ENCODE data around the gene CACNA2D4. TPM values are rescaled to one million over a fixed set of nuclear protein-coding genes. Genes with fewer than 3 reads are reported as not detected.

Gene CACNA2D4
- total and polyA plus RNA-seq, 2 of the 13 experiments (the other 11 are each of a cell fraction or from before 2014, with no cell fraction given): 14.2 to 136 TPM

DNA sequence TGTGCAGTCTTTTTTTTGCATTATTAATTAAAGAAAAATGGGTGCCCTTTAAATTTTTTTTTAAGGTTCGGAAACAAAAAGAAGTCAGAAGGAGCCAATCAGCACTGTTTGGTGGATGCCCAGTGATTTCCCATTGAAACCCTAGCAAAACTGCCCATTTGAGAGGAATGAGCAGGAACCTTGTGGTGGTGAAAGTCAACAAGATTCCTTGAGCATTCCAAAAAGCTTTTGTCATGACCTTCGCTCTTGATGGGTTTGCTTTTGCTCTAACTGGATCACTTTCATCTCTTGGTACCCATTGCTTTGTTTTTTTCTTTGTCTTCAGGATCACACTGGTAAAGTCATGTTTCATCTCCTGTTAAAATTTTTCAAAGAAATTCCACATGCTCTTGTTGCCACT is 173.5 kb downstream of the CACNA2D4 start (continued):
- TF ChIP-seq, protein P1, sequence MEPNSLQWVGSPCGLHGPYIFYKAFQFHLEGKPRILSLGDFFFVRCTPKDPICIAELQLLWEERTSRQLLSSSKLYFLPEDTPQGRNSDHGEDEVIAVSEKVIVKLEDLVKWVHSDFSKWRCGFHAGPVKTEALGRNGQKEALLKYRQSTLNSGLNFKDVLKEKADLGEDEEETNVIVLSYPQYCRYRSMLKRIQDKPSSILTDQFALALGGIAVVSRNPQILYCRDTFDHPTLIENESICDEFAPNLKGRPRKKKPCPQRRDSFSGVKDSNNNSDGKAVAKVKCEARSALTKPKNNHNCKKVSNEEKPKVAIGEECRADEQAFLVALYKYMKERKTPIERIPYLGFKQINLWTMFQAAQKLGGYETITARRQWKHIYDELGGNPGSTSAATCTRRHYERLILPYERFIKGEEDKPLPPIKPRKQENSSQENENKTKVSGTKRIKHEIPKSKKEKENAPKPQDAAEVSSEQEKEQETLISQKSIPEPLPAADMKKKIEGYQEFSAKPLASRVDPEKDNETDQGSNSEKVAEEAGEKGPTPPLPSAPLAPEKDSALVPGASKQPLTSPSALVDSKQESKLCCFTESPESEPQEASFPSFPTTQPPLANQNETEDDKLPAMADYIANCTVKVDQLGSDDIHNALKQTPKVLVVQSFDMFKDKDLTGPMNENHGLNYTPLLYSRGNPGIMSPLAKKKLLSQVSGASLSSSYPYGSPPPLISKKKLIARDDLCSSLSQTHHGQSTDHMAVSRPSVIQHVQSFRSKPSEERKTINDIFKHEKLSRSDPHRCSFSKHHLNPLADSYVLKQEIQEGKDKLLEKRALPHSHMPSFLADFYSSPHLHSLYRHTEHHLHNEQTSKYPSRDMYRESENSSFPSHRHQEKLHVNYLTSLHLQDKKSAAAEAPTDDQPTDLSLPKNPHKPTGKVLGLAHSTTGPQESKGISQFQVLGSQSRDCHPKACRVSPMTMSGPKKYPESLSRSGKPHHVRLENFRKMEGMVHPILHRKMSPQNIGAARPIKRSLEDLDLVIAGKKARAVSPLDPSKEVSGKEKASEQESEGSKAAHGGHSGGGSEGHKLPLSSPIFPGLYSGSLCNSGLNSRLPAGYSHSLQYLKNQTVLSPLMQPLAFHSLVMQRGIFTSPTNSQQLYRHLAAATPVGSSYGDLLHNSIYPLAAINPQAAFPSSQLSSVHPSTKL (CRISPR knock-in tag; IDR thresholded peaks at IDR 0.05): peak; percentile 91
- TF ChIP-seq RCOR2 (CRISPR knock-in tag; IDR thresholded peaks at IDR 0.05) (peak; percentile 85), ZBTB3 (CRISPR knock-in tag; IDR thresholded peaks at IDR 0.05; ENCODE audit: borderline replicate concordance, low read depth) (no peak), CCAR2 (optimal IDR thresholded peaks at IDR 0.05; ENCODE audit: low read depth, low read length) (no peak), NFYB (CRISPR knock-in tag; IDR thresholded peaks at IDR 0.05) (peak; percentile 50), SIX1 (CRISPR knock-in tag; IDR thresholded peaks at IDR 0.05; ENCODE audit: borderline replicate concordance) (peak; percentile 28; the same call in 1 of the 2 replicates), KDM1A (CRISPR knock-in tag; IDR thresholded peaks at IDR 0.05) (peak; percentile 68; the same call in 1 of the 2 replicates), ZNF614 (CRISPR knock-in tag; IDR thresholded peaks at IDR 0.05; ENCODE audit: borderline replicate concordance) (peak; percentile 45; the same call in 1 of the 2 replicates), RBM22 (optimal IDR thresholded peaks at IDR 0.05; ENCODE audit: low read length) (peak; percentile 21), HES4 (CRISPR knock-in tag; IDR thresholded peaks at IDR 0.05; ENCODE audit: borderline replicate concordance) (no peak), TCF7L2 (IDR thresholded peaks at IDR 0.05; ENCODE audit: low read depth, low read length) (no peak), ZNF234 (CRISPR knock-in tag; conservative IDR thresholded peaks at IDR 0.05) (no peak), CBFB (CRISPR knock-in tag; IDR thresholded peaks at IDR 0.05) (0 out of 2 replicates have a peak, but pooled peaks have one; percentile 54)
- TF ChIP-seq, protein P2, sequence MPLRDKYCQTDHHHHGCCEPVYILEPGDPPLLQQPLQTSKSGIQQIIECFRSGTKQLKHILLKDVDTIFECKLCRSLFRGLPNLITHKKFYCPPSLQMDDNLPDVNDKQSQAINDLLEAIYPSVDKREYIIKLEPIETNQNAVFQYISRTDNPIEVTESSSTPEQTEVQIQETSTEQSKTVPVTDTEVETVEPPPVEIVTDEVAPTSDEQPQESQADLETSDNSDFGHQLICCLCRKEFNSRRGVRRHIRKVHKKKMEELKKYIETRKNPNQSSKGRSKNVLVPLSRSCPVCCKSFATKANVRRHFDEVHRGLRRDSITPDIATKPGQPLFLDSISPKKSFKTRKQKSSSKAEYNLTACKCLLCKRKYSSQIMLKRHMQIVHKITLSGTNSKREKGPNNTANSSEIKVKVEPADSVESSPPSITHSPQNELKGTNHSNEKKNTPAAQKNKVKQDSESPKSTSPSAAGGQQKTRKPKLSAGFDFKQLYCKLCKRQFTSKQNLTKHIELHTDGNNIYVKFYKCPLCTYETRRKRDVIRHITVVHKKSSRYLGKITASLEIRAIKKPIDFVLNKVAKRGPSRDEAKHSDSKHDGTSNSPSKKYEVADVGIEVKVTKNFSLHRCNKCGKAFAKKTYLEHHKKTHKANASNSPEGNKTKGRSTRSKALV (CRISPR knock-in tag; IDR thresholded peaks at IDR 0.05): 0 out of 2 replicates have a peak, but pooled peaks have one; percentile 29
- TF ChIP-seq, protein P3, sequence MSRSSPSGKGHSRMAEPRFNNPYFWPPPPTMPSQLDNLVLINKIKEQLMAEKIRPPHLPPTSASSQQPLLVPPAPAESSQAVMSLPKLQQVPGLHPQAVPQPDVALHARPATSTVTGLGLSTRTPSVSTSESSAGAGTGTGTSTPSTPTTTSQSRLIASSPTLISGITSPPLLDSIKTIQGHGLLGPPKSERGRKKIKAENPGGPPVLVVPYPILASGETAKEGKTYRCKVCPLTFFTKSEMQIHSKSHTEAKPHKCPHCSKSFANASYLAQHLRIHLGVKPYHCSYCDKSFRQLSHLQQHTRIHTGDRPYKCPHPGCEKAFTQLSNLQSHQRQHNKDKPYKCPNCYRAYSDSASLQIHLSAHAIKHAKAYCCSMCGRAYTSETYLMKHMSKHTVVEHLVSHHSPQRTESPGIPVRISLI (CRISPR knock-in tag; IDR thresholded peaks at IDR 0.05; ENCODE audit: borderline replicate concordance): peak; percentile 56; the same call in 1 of the 2 replicates
- TF ChIP-seq, protein P4, sequence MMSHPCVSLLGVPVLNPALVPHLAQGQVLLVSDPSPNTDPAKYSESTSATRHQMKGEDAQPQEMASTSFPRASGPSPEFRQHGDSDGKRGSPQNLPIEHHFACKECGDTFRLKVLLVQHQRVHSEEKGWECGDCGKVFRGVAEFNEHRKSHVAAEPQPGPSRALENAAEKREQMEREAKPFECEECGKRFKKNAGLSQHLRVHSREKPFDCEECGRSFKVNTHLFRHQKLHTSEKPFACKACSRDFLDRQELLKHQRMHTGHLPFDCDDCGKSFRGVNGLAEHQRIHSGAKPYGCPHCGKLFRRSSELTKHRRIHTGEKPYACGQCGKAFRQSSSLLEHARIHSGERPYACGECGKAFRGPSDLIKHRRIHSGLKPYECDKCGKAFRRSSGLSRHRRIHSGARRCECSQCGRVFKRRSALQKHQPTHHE (CRISPR knock-in tag; IDR thresholded peaks at IDR 0.05; ENCODE audit: borderline replicate concordance): no peak
- TF ChIP-seq, protein P5, sequence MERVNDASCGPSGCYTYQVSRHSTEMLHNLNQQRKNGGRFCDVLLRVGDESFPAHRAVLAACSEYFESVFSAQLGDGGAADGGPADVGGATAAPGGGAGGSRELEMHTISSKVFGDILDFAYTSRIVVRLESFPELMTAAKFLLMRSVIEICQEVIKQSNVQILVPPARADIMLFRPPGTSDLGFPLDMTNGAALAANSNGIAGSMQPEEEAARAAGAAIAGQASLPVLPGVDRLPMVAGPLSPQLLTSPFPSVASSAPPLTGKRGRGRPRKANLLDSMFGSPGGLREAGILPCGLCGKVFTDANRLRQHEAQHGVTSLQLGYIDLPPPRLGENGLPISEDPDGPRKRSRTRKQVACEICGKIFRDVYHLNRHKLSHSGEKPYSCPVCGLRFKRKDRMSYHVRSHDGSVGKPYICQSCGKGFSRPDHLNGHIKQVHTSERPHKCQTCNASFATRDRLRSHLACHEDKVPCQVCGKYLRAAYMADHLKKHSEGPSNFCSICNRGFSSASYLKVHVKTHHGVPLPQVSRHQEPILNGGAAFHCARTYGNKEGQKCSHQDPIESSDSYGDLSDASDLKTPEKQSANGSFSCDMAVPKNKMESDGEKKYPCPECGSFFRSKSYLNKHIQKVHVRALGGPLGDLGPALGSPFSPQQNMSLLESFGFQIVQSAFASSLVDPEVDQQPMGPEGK (CRISPR knock-in tag; IDR thresholded peaks at IDR 0.05): 0 out of 2 replicates have a peak, but pooled peaks have one; percentile 33
- TF ChIP-seq, protein P6, sequence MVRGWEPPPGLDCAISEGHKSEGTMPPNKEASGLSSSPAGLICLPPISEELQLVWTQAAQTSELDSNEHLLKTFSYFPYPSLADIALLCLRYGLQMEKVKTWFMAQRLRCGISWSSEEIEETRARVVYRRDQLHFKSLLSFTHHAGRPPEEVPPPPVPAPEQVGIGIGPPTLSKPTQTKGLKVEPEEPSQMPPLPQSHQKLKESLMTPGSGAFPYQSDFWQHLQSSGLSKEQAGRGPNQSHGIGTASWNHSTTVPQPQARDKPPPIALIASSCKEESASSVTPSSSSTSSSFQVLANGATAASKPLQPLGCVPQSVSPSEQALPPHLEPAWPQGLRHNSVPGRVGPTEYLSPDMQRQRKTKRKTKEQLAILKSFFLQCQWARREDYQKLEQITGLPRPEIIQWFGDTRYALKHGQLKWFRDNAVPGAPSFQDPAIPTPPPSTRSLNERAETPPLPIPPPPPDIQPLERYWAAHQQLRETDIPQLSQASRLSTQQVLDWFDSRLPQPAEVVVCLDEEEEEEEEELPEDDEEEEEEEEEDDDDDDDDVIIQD (CRISPR knock-in tag; IDR thresholded peaks at IDR 0.05; ENCODE audit: low read depth): peak; percentile 29; the same call in 1 of the 2 replicates
